Stimulated activated naive CD4-positive, alpha-beta T cell treated with Interleukin-2 at 50 U/mL for 16 hours (primary cell): ENCODE measurements around the gene ST6GALNAC6.

Experiments
- DNase-seq: peaks from one replicate; lab custom pipeline; 2025; lab: John Stamatoyannopoulos, UW

Gene ST6GALNAC6

GRCh38 chr9:127916720-127917581, 17.5 kb upstream of the ST6GALNAC6 start, which contains the start of gene ST6GALNAC4:
TSS of gene ST6GALNAC4 (minus strand) at chr9:127917041. CDS start at chr9:127916419, 622 bp downstream.
- peak; percentile 94 for DNase-seq

- no peak for DNase-seq
Measured at GRCh38 chr9:127915801-127916719, 16.7 kb upstream of the ST6GALNAC6 start.

- DNase-seq, result no peak
Measured at GRCh38 chr9:127915325-127915752, 15.9 kb upstream of the ST6GALNAC6 start.

- DNase-seq, result no peak
Measured at GRCh38 chr9:127913682-127914081, 14.3 kb upstream of the ST6GALNAC6 start.

GRCh38 chr9:127912882-127913281, 13.5 kb upstream of the ST6GALNAC6 start:
- no peak for DNase-seq

- DNase-seq, result no peak
Measured at GRCh38 chr9:127912296-127912695, 12.9 kb upstream of the ST6GALNAC6 start.

- DNase-seq, result no peak
Measured at GRCh38 chr9:127910613-127911205, 11.3 kb upstream of the ST6GALNAC6 start.

- no peak for DNase-seq
Measured at GRCh38 chr9:127909839-127910273, 10.5 kb upstream of the ST6GALNAC6 start.

GRCh38 chr9:127908660-127908926, 9.2 kb upstream of the ST6GALNAC6 start:
- no peak for DNase-seq

GRCh38 chr9:127907867-127908659, 8.7 kb upstream of the ST6GALNAC6 start:
- DNase-seq, result no peak

- DNase-seq, result peak; percentile 65
Measured at GRCh38 chr9:127905788-127906191, 6.4 kb upstream of the ST6GALNAC6 start.

- peak; percentile 51 for DNase-seq
Measured at GRCh38 chr9:127905004-127905728, 5.8 kb upstream of the ST6GALNAC6 start.

- DNase-seq, result no peak
Measured at GRCh38 chr9:127904561-127905003, 5.2 kb upstream of the ST6GALNAC6 start.

GRCh38 chr9:127903557-127904475, 4.4 kb upstream of the ST6GALNAC6 start:
- DNase-seq, result peak; percentile 62

GRCh38 chr9:127898433-127899127, 823 bp downstream of the ST6GALNAC6 start:
- DNase-seq, result no peak

- peak; percentile 18 for DNase-seq
Measured at GRCh38 chr9:127897193-127897692, 2.2 kb downstream of the ST6GALNAC6 start.

GRCh38 chr9:127896395-127897192, 2.8 kb downstream of the ST6GALNAC6 start:
- no peak for DNase-seq

- no peak for DNase-seq
Measured at GRCh38 chr9:127895811-127896210, 3.6 kb downstream of the ST6GALNAC6 start.
